ENCODE measurements around the gene CLEC5A.
"Not testable (repeated sequence)": the region's sequence is repeated elsewhere in the genome, so short reads cannot be mapped to it uniquely, and the experiment has no call there.

Gene CLEC5A

GRCh38 chr7:141916099-141916498 is 30.7 kb downstream of the CLEC5A start, which contains the start of gene OR9A4:
Gene OR9A4, plus strand, starts transcription at chr7:141916399. Its CDS starts 2,477 bp downstream, at chr7:141918876.
- H3K4me3 ChIP-seq (ENCODE audit: insufficient read depth, low read depth, low read length), result no peak within 1 kb of the TSS
- WGBS, 2 experiments, result 91 to 95% methylated on average over 3 of the region's 3 CpGs
- no peaks in the 10 kb centered on the region for H3K36me3 ChIP-seq (ENCODE audit: control insufficient read depth, insufficient read depth, low read length)
- H3K27me3 ChIP-seq (ENCODE audit: control insufficient read depth, insufficient read depth, low read length, poor library complexity, severe bottlenecking), result no peaks in the 10 kb centered on the region
- no peaks in the 10 kb centered on the region for H3K4me1 ChIP-seq (ENCODE audit: control insufficient read depth, insufficient read depth, low read length)
- H3K27ac ChIP-seq (ENCODE audit: insufficient read depth, low read depth, low read length, poor library complexity, severe bottlenecking), result no peak within 1 kb of the TSS
- H3K9me3 ChIP-seq (ENCODE audit: control insufficient read depth, low read length), result no peaks in the 10 kb centered on the region

- H3K4me1 ChIP-seq (ENCODE audit: control insufficient read depth, insufficient read depth, low read length), result no peaks in the 10 kb centered on the region
- H3K27ac ChIP-seq (ENCODE audit: insufficient read depth, low read depth, low read length, poor library complexity, severe bottlenecking), result no peak overlapping the region
- WGBS, 2 experiments, result 88 to 91% methylated on average over 2 of the region's 2 CpGs
- H3K9me3 ChIP-seq (ENCODE audit: control insufficient read depth, low read length), result no peaks in the 10 kb centered on the region
- no peaks in the 10 kb centered on the region for H3K36me3 ChIP-seq (ENCODE audit: control insufficient read depth, insufficient read depth, low read length)
- H3K4me3 ChIP-seq (ENCODE audit: insufficient read depth, low read depth, low read length), result no peak overlapping the region
- no peaks in the 10 kb centered on the region for H3K27me3 ChIP-seq (ENCODE audit: control insufficient read depth, insufficient read depth, low read length, poor library complexity, severe bottlenecking)
These were observed 31.2 kb downstream of the CLEC5A start for GRCh38 chr7:141915565-141915964.

GRCh38 chr7:141911391-141911790 is 35.4 kb downstream of the CLEC5A start:
- no peak overlapping the region for H3K4me3 ChIP-seq (ENCODE audit: insufficient read depth, low read depth, low read length)
- no peaks in the 10 kb centered on the region for H3K27me3 ChIP-seq (ENCODE audit: control insufficient read depth, insufficient read depth, low read length, poor library complexity, severe bottlenecking)
- H3K4me1 ChIP-seq (ENCODE audit: control insufficient read depth, insufficient read depth, low read length), result no peaks in the 10 kb centered on the region

GRCh38 chr7:141906285-141906684 is 40.5 kb downstream of the CLEC5A start:
- WGBS, 2 experiments, result 86 to 94% methylated on average over 4 of the region's 4 CpGs
- H3K36me3 ChIP-seq (ENCODE audit: control insufficient read depth, insufficient read depth, low read length), result no peaks in the 10 kb centered on the region
- H3K27me3 ChIP-seq (ENCODE audit: control insufficient read depth, insufficient read depth, low read length, poor library complexity, severe bottlenecking), result no peaks in the 10 kb centered on the region
- H3K9me3 ChIP-seq (ENCODE audit: control insufficient read depth, low read length), result no peaks in the 10 kb centered on the region
- no peak overlapping the region for H3K4me3 ChIP-seq (ENCODE audit: insufficient read depth, low read depth, low read length)
- no peak overlapping the region for H3K27ac ChIP-seq (ENCODE audit: insufficient read depth, low read depth, low read length, poor library complexity, severe bottlenecking)
- no peaks in the 10 kb centered on the region for H3K4me1 ChIP-seq (ENCODE audit: control insufficient read depth, insufficient read depth, low read length)

More at GRCh38 chr7:141911391-141911790, 35.4 kb downstream of the CLEC5A start:
- H3K9me3 ChIP-seq (ENCODE audit: control insufficient read depth, low read length), result no peaks in the 10 kb centered on the region
- no peaks in the 10 kb centered on the region for H3K36me3 ChIP-seq (ENCODE audit: control insufficient read depth, insufficient read depth, low read length)
- no peak overlapping the region for H3K27ac ChIP-seq (ENCODE audit: insufficient read depth, low read depth, low read length, poor library complexity, severe bottlenecking)

GRCh38 chr7:141899366-141899765 is 47.4 kb downstream of the CLEC5A start:
- H3K4me3 ChIP-seq (ENCODE audit: insufficient read depth, low read depth, low read length); H3K27me3 ChIP-seq (ENCODE audit: control insufficient read depth, insufficient read depth, low read length, poor library complexity, severe bottlenecking); H3K9me3 ChIP-seq (ENCODE audit: control insufficient read depth, low read length); H3K4me1 ChIP-seq (ENCODE audit: control insufficient read depth, insufficient read depth, low read length); H3K27ac ChIP-seq (ENCODE audit: insufficient read depth, low read depth, low read length, poor library complexity, severe bottlenecking); H3K36me3 ChIP-seq (ENCODE audit: control insufficient read depth, insufficient read depth, low read length): not testable (repeated sequence)
- WGBS, 2 experiments, result no CpG with 5 or more reads among the region's 3 CpGs

- H3K9me3 ChIP-seq (ENCODE audit: control insufficient read depth, low read length), result no peaks in the 10 kb centered on the region
- no peak overlapping the region for H3K4me3 ChIP-seq (ENCODE audit: insufficient read depth, low read depth, low read length)
- no peaks in the 10 kb centered on the region for H3K36me3 ChIP-seq (ENCODE audit: control insufficient read depth, insufficient read depth, low read length)
- WGBS, 2 experiments, result 92 to 97% methylated on average over 1 to 2 of the region's 3 CpGs
- H3K27ac ChIP-seq (ENCODE audit: insufficient read depth, low read depth, low read length, poor library complexity, severe bottlenecking), result no peak overlapping the region
- H3K4me1 ChIP-seq (ENCODE audit: control insufficient read depth, insufficient read depth, low read length), result no peaks in the 10 kb centered on the region
- no peaks in the 10 kb centered on the region for H3K27me3 ChIP-seq (ENCODE audit: control insufficient read depth, insufficient read depth, low read length, poor library complexity, severe bottlenecking)
These were observed 55.4 kb downstream of the CLEC5A start for GRCh38 chr7:141891336-141891735.

- no peak overlapping the region for H3K4me3 ChIP-seq (ENCODE audit: insufficient read depth, low read depth, low read length)
- WGBS, 2 experiments, result 100% methylated on average over 1 of the region's 1 CpG
- no peaks in the 10 kb centered on the region for H3K27me3 ChIP-seq (ENCODE audit: control insufficient read depth, insufficient read depth, low read length, poor library complexity, severe bottlenecking)
- no peaks in the 10 kb centered on the region for H3K4me1 ChIP-seq (ENCODE audit: control insufficient read depth, insufficient read depth, low read length)
- H3K36me3 ChIP-seq (ENCODE audit: control insufficient read depth, insufficient read depth, low read length), result no peaks in the 10 kb centered on the region
- no peaks in the 10 kb centered on the region for H3K9me3 ChIP-seq (ENCODE audit: control insufficient read depth, low read length)
- no peak overlapping the region for H3K27ac ChIP-seq (ENCODE audit: insufficient read depth, low read depth, low read length, poor library complexity, severe bottlenecking)
These were observed 57.5 kb downstream of the CLEC5A start for GRCh38 chr7:141889321-141889720.

GRCh38 chr7:141884539-141885225 is 62.1 kb downstream of the CLEC5A start:
- H3K27me3 ChIP-seq (ENCODE audit: control insufficient read depth, insufficient read depth, low read length, poor library complexity, severe bottlenecking), result no peaks in the 10 kb centered on the region
- H3K27ac ChIP-seq (ENCODE audit: insufficient read depth, low read depth, low read length, poor library complexity, severe bottlenecking), result no peak overlapping the region
- 83 to 84% methylated on average over 5 of the region's 5 CpGs for WGBS, 2 experiments
- H3K4me3 ChIP-seq (ENCODE audit: insufficient read depth, low read depth, low read length), result no peak overlapping the region
- no peaks in the 10 kb centered on the region for H3K9me3 ChIP-seq (ENCODE audit: control insufficient read depth, low read length)
- no peaks in the 10 kb centered on the region for H3K36me3 ChIP-seq (ENCODE audit: control insufficient read depth, insufficient read depth, low read length)
- no peaks in the 10 kb centered on the region for H3K4me1 ChIP-seq (ENCODE audit: control insufficient read depth, insufficient read depth, low read length)

GRCh38 chr7:141880960-141881359 is 65.8 kb downstream of the CLEC5A start:
- H3K4me1 ChIP-seq (ENCODE audit: control insufficient read depth, insufficient read depth, low read length), result no peaks in the 10 kb centered on the region

GRCh38 chr7:141877365-141877764 is 69.4 kb downstream of the CLEC5A start:
- no peak overlapping the region for H3K27ac ChIP-seq (ENCODE audit: insufficient read depth, low read depth, low read length, poor library complexity, severe bottlenecking)
- 91 to 97% methylated on average over 3 of the region's 3 CpGs for WGBS, 2 experiments
- H3K4me1 ChIP-seq (ENCODE audit: control insufficient read depth, insufficient read depth, low read length), result no peaks in the 10 kb centered on the region
- H3K4me3 ChIP-seq (ENCODE audit: insufficient read depth, low read depth, low read length), result no peak overlapping the region
- no peaks in the 10 kb centered on the region for H3K36me3 ChIP-seq (ENCODE audit: control insufficient read depth, insufficient read depth, low read length)
- no peaks in the 10 kb centered on the region for H3K9me3 ChIP-seq (ENCODE audit: control insufficient read depth, low read length)
- no peaks in the 10 kb centered on the region for H3K27me3 ChIP-seq (ENCODE audit: control insufficient read depth, insufficient read depth, low read length, poor library complexity, severe bottlenecking)

More at GRCh38 chr7:141880960-141881359, 65.8 kb downstream of the CLEC5A start:
- Histone ChIP-seq H3K36me3 (ENCODE audit: control insufficient read depth, insufficient read depth, low read length) (no peaks in the 10 kb centered on the region), H3K27me3 (ENCODE audit: control insufficient read depth, insufficient read depth, low read length, poor library complexity, severe bottlenecking) (no peaks in the 10 kb centered on the region), H3K4me3 (ENCODE audit: insufficient read depth, low read depth, low read length) (no peak overlapping the region), H3K9me3 (ENCODE audit: control insufficient read depth, low read length) (no peaks in the 10 kb centered on the region), H3K27ac (ENCODE audit: insufficient read depth, low read depth, low read length, poor library complexity, severe bottlenecking) (no peak overlapping the region)
- 76% methylated on average over 5 of the region's 5 CpGs for WGBS, 2 experiments
